H1 (cell line): Measurements from ENCODE around the gene KAT5. TPM values are rescaled to one million over a fixed set of nuclear protein-coding genes. Genes with fewer than 3 reads are reported as not detected.

Experiments used
- CTCF ChIA-PET: fragments of 300-600 bp; sonication (Branson Sonifier 250); formaldehyde crosslinking; loops from one replicate; lab custom pipeline; 2021; ENCODE audit not compliant: partially characterized antibody; lab: Charles Lee
- POLR2A ChIA-PET: fragments of 300-600 bp; sonication (Branson Sonifier 250); formaldehyde crosslinking; loops from one replicate; lab custom pipeline; 2021; ENCODE audit warnings: inconsistent platforms; ENCODE audit not compliant: partially characterized antibody; lab: Charles Lee
- DNase-seq, 2 experiments: peaks; one replicate each; pipeline versions ENCODE4 v3.0.0 to v3.0.0-alpha.2; 2010 to 2022; ENCODE audit warnings: low spot score in 2 of 2, low read depth in 1 of 2, mixed read lengths in 1 of 2
- FAIRE-seq: peaks from 2 replicates; lab custom pipeline; 2011; peaks lifted over from hg19 to GRCh38; lab: Jason Lieb, UNC
- H2AFZ ChIP-seq: 2 replicates; pipeline ENCODE4 v1.8.1; 2012; ENCODE audit warnings: low read length, inconsistent platforms
- H2AK5ac ChIP-seq: 2 replicates; pipeline ENCODE4 v1.6.1; 2013; ENCODE audit warnings: low read depth, low read length
- H2BK120ac ChIP-seq: replicated peaks from 2 replicates; pipeline ENCODE3; 2013; ENCODE audit warnings: low read depth, low read length, inconsistent platforms
- H2BK12ac ChIP-seq: 2 replicates; pipeline ENCODE4 v1.6.1; 2013; ENCODE audit warnings: low read depth, low read length
- H2BK15ac ChIP-seq: 2 replicates; pipeline ENCODE4 v1.6.1; 2013; ENCODE audit warnings: low read length
- H2BK20ac ChIP-seq: 2 replicates; pipeline ENCODE4 v1.6.1; 2013; ENCODE audit warnings: low read length
- H2BK5ac ChIP-seq: 2 replicates; pipeline ENCODE4 v1.6.1; 2013; ENCODE audit warnings: low read depth, low read length
- H3K14ac ChIP-seq: 2 replicates; pipeline ENCODE4 v1.6.1; 2013; ENCODE audit warnings: inconsistent platforms; ENCODE audit not compliant: insufficient read length
- H3K18ac ChIP-seq: 2 replicates; pipeline ENCODE4 v1.6.1; 2013; ENCODE audit warnings: low read length; ENCODE audit errors: extremely low read depth
- H3K23ac ChIP-seq: 2 replicates; pipeline ENCODE4 v1.6.1; 2013; ENCODE audit warnings: inconsistent platforms; ENCODE audit not compliant: insufficient read length
- H3K23me2 ChIP-seq: 2 replicates; pipeline ENCODE4 v1.6.1; 2013; ENCODE audit warnings: low read depth, low read length
- H3K27ac ChIP-seq: 2 replicates; pipeline ENCODE4 v1.6.1; 2011; ENCODE audit warnings: low read depth, low read length, inconsistent platforms
- H3K27me3 ChIP-seq, 4 experiments: replicated peaks in 1 of 4; 1 replicate in 1 of 4; 2 replicates in 3 of 4; pipeline versions ENCODE4 v1.6.1 to v1.8.1; 2011 to 2013; ENCODE audit warnings: low read length in 3 of 4, mild to moderate bottlenecking in 3 of 4, inconsistent platforms in 2 of 4, mixed read lengths in 2 of 4, moderate library complexity in 1 of 4; ENCODE audit not compliant: control insufficient read depth in 3 of 4, insufficient read depth in 3 of 4; ENCODE audit errors: extremely low read depth in 1 of 4
- H3K36me3 ChIP-seq, 4 experiments: 2 replicates each; pipeline versions ENCODE4 v1.6.1 to v1.8.1; 2011 to 2013; ENCODE audit warnings: mild to moderate bottlenecking in 4 of 4, low read length in 3 of 4, moderate library complexity in 2 of 4, control low read depth in 1 of 4, inconsistent platforms in 1 of 4; ENCODE audit not compliant: insufficient read depth in 4 of 4, control insufficient read depth in 2 of 4
- H3K4ac ChIP-seq: replicated peaks from 2 replicates; pipeline ENCODE3; 2013; ENCODE audit warnings: low read length, low read depth, mixed read lengths, inconsistent platforms; ENCODE audit not compliant: insufficient read length
- H3K4me1 ChIP-seq, 4 experiments: replicated peaks in 1 of 4; 1 replicate in 1 of 4; 2 replicates in 3 of 4; pipeline versions ENCODE4 v1.6.1 to v1.8.1; 2011 to 2013; ENCODE audit warnings: low read length in 3 of 4, inconsistent platforms in 2 of 4, mixed read lengths in 1 of 4; ENCODE audit not compliant: insufficient read depth in 4 of 4, control insufficient read depth in 3 of 4
- H3K4me2 ChIP-seq, 2 experiments: 2 replicates each; pipeline versions ENCODE4 v1.6.1 to v1.8.1; 2011 to 2013; ENCODE audit warnings: low read depth in 2 of 2, low read length in 2 of 2, control low read depth in 1 of 2, inconsistent platforms in 1 of 2, mild to moderate bottlenecking in 1 of 2; ENCODE audit not compliant: insufficient read depth in 1 of 2
- H3K4me3 ChIP-seq, 4 experiments: fragments of 200-600, 300-600 bp in 1 of 4; sonication (generic), shearing (Covaris generic), sonication (Bioruptor Twin) in 1 of 4; 2 replicates each; pipeline versions ENCODE4 v1.5.1 to v1.8.1; 2011 to 2016; ENCODE audit warnings: low read length in 4 of 4, low read depth in 3 of 4, control low read depth in 2 of 4, inconsistent platforms in 2 of 4, mild to moderate bottlenecking in 2 of 4, mixed read lengths in 1 of 4, moderate library complexity in 1 of 4; ENCODE audit not compliant: insufficient read depth in 2 of 4; ENCODE audit errors: extremely low read depth in 1 of 4
- H3K56ac ChIP-seq: replicated peaks from 2 replicates; pipeline ENCODE3; 2013; ENCODE audit warnings: low read depth, mild to moderate bottlenecking, mixed read lengths, low read length, inconsistent platforms; ENCODE audit not compliant: insufficient read length
- H3K79me1 ChIP-seq: 2 replicates; pipeline ENCODE4 v1.6.1; 2013; ENCODE audit warnings: low read depth, low read length, control low read depth
- H3K79me2 ChIP-seq, 2 experiments: 2 replicates each; pipeline versions ENCODE4 v1.6.1 to v1.8.1; 2012 to 2013; ENCODE audit warnings: low read length in 2 of 2, mild to moderate bottlenecking in 2 of 2, inconsistent platforms in 1 of 2; ENCODE audit not compliant: insufficient read depth in 2 of 2, control insufficient read depth in 1 of 2
- H3K9ac ChIP-seq, 4 experiments: replicated peaks in 1 of 4; 1 replicate in 1 of 4; 2 replicates in 3 of 4; pipeline versions ENCODE4 v1.6.1 to v1.8.1; 2011 to 2013; ENCODE audit warnings: low read depth in 3 of 4, low read length in 3 of 4, control low read depth in 2 of 4, mild to moderate bottlenecking in 2 of 4, moderate library complexity in 2 of 4, inconsistent platforms in 1 of 4; ENCODE audit errors: extremely low read depth in 1 of 4
- H3K9me3 ChIP-seq, 2 experiments: 2 replicates each; pipeline versions ENCODE4 v1.6.1 to v1.8.1; 2012 to 2013; ENCODE audit warnings: mild to moderate bottlenecking in 2 of 2, moderate library complexity in 2 of 2, control low read depth in 1 of 2, inconsistent platforms in 1 of 2, low read depth in 1 of 2, low read length in 1 of 2, mixed read lengths in 1 of 2; ENCODE audit not compliant: insufficient read depth in 2 of 2
- H4K20me1 ChIP-seq, 2 experiments: replicated peaks in 1 of 2; 2 replicates each; pipeline versions ENCODE3 to v1.8.1; 2011 to 2013; ENCODE audit warnings: inconsistent platforms in 2 of 2, low read length in 2 of 2, mild to moderate bottlenecking in 1 of 2; ENCODE audit not compliant: insufficient read depth in 2 of 2, control insufficient read depth in 1 of 2
- H4K5ac ChIP-seq: 2 replicates; pipeline ENCODE4 v1.6.1; 2013; ENCODE audit warnings: low read length, low read depth, mixed read lengths, inconsistent platforms; ENCODE audit not compliant: insufficient read length
- H4K8ac ChIP-seq: 2 replicates; pipeline ENCODE4 v1.8.0; 2013; ENCODE audit warnings: mild to moderate bottlenecking, moderate library complexity, low read length, inconsistent platforms; ENCODE audit not compliant: insufficient read depth; ENCODE audit errors: extremely low read depth
- H4K91ac ChIP-seq: replicated peaks from 2 replicates; pipeline ENCODE3; 2013; ENCODE audit warnings: low read length, mixed read lengths, inconsistent platforms; ENCODE audit not compliant: insufficient read length
- EGR1 ChIP-seq: IDR thresholded peaks from 2 replicates; pipeline ENCODE4 v1.6.1; 2011; ENCODE audit warnings: low read depth, low read length, borderline replicate concordance
- JUN ChIP-seq: IDR thresholded peaks from 2 replicates; pipeline ENCODE4 v1.6.1; 2011; ENCODE audit warnings: low read depth, mild to moderate bottlenecking, improper control_type of control experiment, low read length
- KDM5A ChIP-seq: fragments of 200-600 bp; IDR thresholded peaks from 2 replicates; pipeline ENCODE4 v1.7.1; 2012; ENCODE audit warnings: mild to moderate bottlenecking, low read length, inconsistent platforms, mixed read lengths
- MAFK ChIP-seq: IDR thresholded peaks from 2 replicates; pipeline ENCODE4 v1.6.1; 2012; ENCODE audit warnings: low read depth, mild to moderate bottlenecking, improper control_type of control experiment, low read length
- NRF1 ChIP-seq: IDR thresholded peaks from 2 replicates; pipeline ENCODE4 v1.6.1; 2011; ENCODE audit warnings: mild to moderate bottlenecking, low read depth, low read length, improper control_type of control experiment
- RAD21 ChIP-seq, 2 experiments: IDR thresholded peaks in 1 of 2; conservative IDR thresholded peaks in 1 of 2; 2 replicates each; pipeline ENCODE4 v1.6.1; 2011; ENCODE audit warnings: low read depth in 2 of 2, low read length in 2 of 2, improper control_type of control experiment in 1 of 2, inconsistent platforms in 1 of 2, mild to moderate bottlenecking in 1 of 2, moderate library complexity in 1 of 2
- SIRT6 ChIP-seq: IDR thresholded peaks from one replicate; pipeline ENCODE4 v1.7.1; 2012; ENCODE audit warnings: low read length, inconsistent platforms
- SP2 ChIP-seq: IDR thresholded peaks from 2 replicates; pipeline ENCODE4 v1.6.1; 2012; ENCODE audit warnings: mild to moderate bottlenecking, low read length, inconsistent platforms
- SRF ChIP-seq: IDR thresholded peaks from 2 replicates; pipeline ENCODE4 v1.6.1; 2011; ENCODE audit warnings: mild to moderate bottlenecking, low read depth, low read length, moderate library complexity
- TAF7 ChIP-seq: optimal IDR thresholded peaks from 2 replicates; pipeline ENCODE3; 2011; ENCODE audit warnings: low read depth, mild to moderate bottlenecking, inconsistent platforms, low read length, moderate library complexity, borderline replicate concordance
- TCF12 ChIP-seq: IDR thresholded peaks from 2 replicates; pipeline ENCODE4 v1.6.1; 2011; ENCODE audit warnings: low read depth, mild to moderate bottlenecking, low read length
- TEAD4 ChIP-seq: IDR thresholded peaks from 2 replicates; pipeline ENCODE4 v1.6.1; 2012; ENCODE audit warnings: low read depth, low read length, inconsistent platforms, mixed read lengths
- WGBS, 2 experiments: shearing (Covaris generic) in 1 of 2; methylation state at CpG; one replicate each; pipeline versions ENCODE4 v1.1.6 to v1.1.7; 2013 to 2015; ENCODE audit warnings: low lambda C conversion rate in 2 of 2, mixed read lengths in 2 of 2, inconsistent platforms in 1 of 2, low coverage in 1 of 2, missing lambda C conversion rate in 1 of 2; ENCODE audit not compliant: insufficient replicate concordance in 2 of 2, insufficient coverage in 1 of 2, insufficient read length in 1 of 2; ENCODE audit errors: extremely low coverage in 1 of 2, missing lambda C conversion rate in 1 of 2; 5-methylcytosine and 5-hydroxymethylcytosine counted together
- polyA plus RNA-seq, 7 experiments: library from polyadenylated mRNA; depleted of rRNA in 3 of 7; stranded (reverse) in 5 of 7; unstranded in 2 of 7; fragments of >200 nt in 5 of 7; fragments of 200-250 nt in 2 of 7; gene quantifications; 1 replicate in 5 of 7; 2 replicates in 1 of 7; 4 replicates in 1 of 7; pipeline versions ENCODE4 v1.2.1 to v1.2.3, GENCODE V29; 2011 to 2013; ENCODE audit warnings: missing spikeins in 2 of 7, mixed read lengths in 2 of 7
- total RNA-seq: library from RNA; stranded (reverse); fragmentation: NEBNext Ultra II Directional; extraction: Animal tissue kit (Norgen Biotek cat#: 25700); gene quantifications from 2 replicates; pipeline ENCODE4 v1.2.1, GENCODE V29; 2021

The KAT5 gene
- total and polyA plus RNA-seq, 2 of the 8 experiments (the other 6 are each of a cell fraction or from before 2014, with no cell fraction given) = 26.7 to 37.4 TPM

DNA sequence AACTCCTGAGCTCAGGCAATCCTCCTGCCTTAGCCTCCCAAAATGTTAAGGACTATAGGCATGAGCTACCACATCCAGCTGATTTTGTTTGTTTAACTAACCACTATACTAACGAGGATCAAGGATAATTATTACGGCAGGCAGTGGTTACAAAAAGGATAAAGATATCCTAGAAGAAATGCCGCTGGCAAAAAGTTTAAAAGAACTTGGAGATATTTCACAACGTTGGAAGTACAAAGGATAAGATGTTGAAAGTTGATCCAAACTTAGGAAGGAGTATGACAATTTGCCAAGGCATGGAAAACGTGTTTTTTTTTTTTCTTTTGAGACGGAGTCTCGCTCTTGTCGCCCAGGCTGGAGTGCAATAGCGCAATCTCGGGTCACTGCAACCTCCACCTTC is 55.4 kb downstream of the KAT5 start:
- POLR2A ChIA-PET = no interaction called here

More for the DNA sequence above, 55.4 kb downstream of the KAT5 start:
- Histone ChIP-seq H3K27me3 (no peaks in the 10 kb centered on the region), H3K27ac (no peak overlapping the region), H3K36me3 (no peaks in the 10 kb centered on the region), H2AK5ac (no peak overlapping the region), H3K79me2 (no peaks in the 10 kb centered on the region; a peak in 1 of 4 replicates), H3K56ac (no peak overlapping the region), H2BK20ac (no peak overlapping the region), H2AFZ (no peak overlapping the region), H3K4ac (no peak overlapping the region), H4K5ac (no peak overlapping the region), H3K23me2 (no peaks in the 10 kb centered on the region), H3K4me2 (no peak overlapping the region), H3K9ac (no peak overlapping the region), H3K23ac (no peak overlapping the region), H2BK15ac (no peak overlapping the region), H2BK5ac (no peak overlapping the region), H3K4me3 (no peak overlapping the region), H3K18ac (no peak overlapping the region), H3K9me3 (peaks cover 0 to 10% of the 10 kb centered on the region in 2 experiments; a peak in 2 of 4 replicates), H4K8ac (no peak overlapping the region), H4K20me1 (no peaks in the 10 kb centered on the region), H2BK120ac (no peak overlapping the region), H4K91ac (no peak overlapping the region), H3K79me1 (no peaks in the 10 kb centered on the region), H3K4me1 (no peaks in the 10 kb centered on the region), H3K14ac (no peak overlapping the region), H2BK12ac (no peak overlapping the region)
- DNase-seq (no peak), FAIRE-seq (no peak)
- TF ChIP-seq EGR1 (no peak), TEAD4 (no peak), MAFK (no peak), SIRT6 (no peak), TAF7 (no peak), TCF12 (no peak), JUN (no peak), KDM5A (no peak), SRF (no peak), NRF1 (no peak), RAD21 (IDR thresholded peaks at IDR 0.05 in 1 of 2, conservative IDR thresholded peaks at IDR 0.05 in 1 of 2; ENCODE audit: low read depth in 2 of 2, low read length in 2 of 2) (no peak), SP2 (no peak)
- CTCF ChIA-PET = interaction anchor here (0.7 to 1.6 kb wide), 4 partner anchors 9 to 458 kb away, joined by 3 read pairs; no protein-coding TSS in a partner anchor
- WGBS, 2 experiments = 87% methylated on average over 10 of the region's 10 CpGs; no CpG with 5 or more reads in 1 of the 2 experiments
